GM12878 (cell line): ENCODE measurements around the gene ALPK1. TPM values are rescaled to one million over a fixed set of nuclear protein-coding genes. Genes with fewer than 3 reads are reported as not detected.
A peak's percentile ranks its signal among the peaks of the same experiment; 100 is the strongest.

ENCODE experiments used
- ASH2L ChIP-seq: fragments of 300-600, 200-600 bp; sonication (generic); IDR thresholded peaks from 2 replicates; pipeline ENCODE4 v1.6.1; 2017; ENCODE audit warnings: low read depth, mild to moderate bottlenecking, borderline replicate concordance
- CBFB ChIP-seq: IDR thresholded peaks from 2 replicates; pipeline ENCODE4 v1.6.1; 2016; ENCODE audit warnings: antibody characterized with exemption, low read depth
- HDAC2 ChIP-seq: fragments of 200-600 bp; sonication (generic); IDR thresholded peaks from 2 replicates; pipeline ENCODE4 v1.6.1; 2017
- IKZF1 ChIP-seq: fragments of 450-650 bp; conservative IDR thresholded peaks from 2 replicates; pipeline ENCODE4 v1.6.1; 2017; ENCODE audit warnings: antibody characterized with exemption, mild to moderate bottlenecking
- SIN3A ChIP-seq: IDR thresholded peaks from 2 replicates; pipeline ENCODE4 v1.6.1; 2012; ENCODE audit warnings: low read depth, low read length, improper control_type of control experiment
- SMAD5 ChIP-seq: IDR thresholded peaks from 2 replicates; pipeline ENCODE4 v1.6.1; 2016; ENCODE audit warnings: antibody characterized with exemption, low read depth
- TAF1 ChIP-seq: IDR thresholded peaks from 2 replicates; pipeline ENCODE4 v1.6.1; 2011; ENCODE audit warnings: mild to moderate bottlenecking, low read depth, low read length, borderline replicate concordance
- TCF7 ChIP-seq: IDR thresholded peaks from 2 replicates; pipeline ENCODE4 v1.6.1; 2014; ENCODE audit warnings: antibody characterized with exemption, borderline replicate concordance
- ZNF274 ChIP-seq: IDR thresholded peaks from one replicate; pipeline ENCODE4 v1.8.0; 2011; ENCODE audit not compliant: insufficient read length, insufficient read depth
- polyA plus RNA-seq, 11 experiments: library from polyadenylated mRNA; depleted of rRNA in 4 of 11; unstranded in 6 of 11; stranded (reverse) in 5 of 11; fragments of >200 nt; fragmentation: Nextera tagmentation in 4 of 11; fragmentation: Illumina TruSeq in 1 of 11; extraction: Ambion mirVana in 4 of 11; extraction: Trizol in 1 of 11; gene quantifications; 1 replicate in 1 of 11; 2 replicates in 10 of 11; pipeline versions ENCODE4 v1.2.1 to v1.2.3, GENCODE V29; 2011 to 2016; ENCODE audit warnings: inconsistent platforms in 2 of 11, missing spikeins in 2 of 11, low read depth in 1 of 11
- total RNA-seq, 4 experiments: library from RNA; depleted of rRNA in 3 of 4; stranded (reverse); fragments of >200 nt in 3 of 4; fragmentation: Illumina TruSeq in 1 of 4; extraction: Trizol in 1 of 4; gene quantifications; 2 replicates each; pipeline versions ENCODE4 v1.2.1 to v1.2.3, GENCODE V29; 2013 to 2021
- TF ChIP-seq, protein P1 (sequence below): IDR thresholded peaks from 2 replicates; pipeline ENCODE4 v1.6.1; 2012; ENCODE audit warnings: improper control_type of control experiment, low read depth, low read length; ENCODE audit not compliant: insufficient replicate concordance
- TF ChIP-seq, protein P2 (sequence below): IDR thresholded peaks from 2 replicates; pipeline ENCODE4 v1.6.1; 2012; ENCODE audit warnings: mild to moderate bottlenecking, low read depth, low read length
- TF ChIP-seq, protein P3 (sequence below): fragments of 450-650 bp; IDR thresholded peaks from 2 replicates; pipeline ENCODE4 v1.6.1; 2016; ENCODE audit warnings: mild to moderate bottlenecking
- TF ChIP-seq, protein P4 (sequence below): fragments of 450-650 bp; IDR thresholded peaks from 2 replicates; pipeline ENCODE4 v1.6.1; 2018; ENCODE audit warnings: borderline replicate concordance, mild to moderate bottlenecking; ENCODE audit not compliant: partially characterized antibody

The ALPK1 gene
- total and polyA plus RNA-seq, 10 of the 15 experiments (the other 5 are each of a cell fraction or from before 2014, with no cell fraction given), result 8.5 to 32.3 (median 22.6) TPM

DNA sequence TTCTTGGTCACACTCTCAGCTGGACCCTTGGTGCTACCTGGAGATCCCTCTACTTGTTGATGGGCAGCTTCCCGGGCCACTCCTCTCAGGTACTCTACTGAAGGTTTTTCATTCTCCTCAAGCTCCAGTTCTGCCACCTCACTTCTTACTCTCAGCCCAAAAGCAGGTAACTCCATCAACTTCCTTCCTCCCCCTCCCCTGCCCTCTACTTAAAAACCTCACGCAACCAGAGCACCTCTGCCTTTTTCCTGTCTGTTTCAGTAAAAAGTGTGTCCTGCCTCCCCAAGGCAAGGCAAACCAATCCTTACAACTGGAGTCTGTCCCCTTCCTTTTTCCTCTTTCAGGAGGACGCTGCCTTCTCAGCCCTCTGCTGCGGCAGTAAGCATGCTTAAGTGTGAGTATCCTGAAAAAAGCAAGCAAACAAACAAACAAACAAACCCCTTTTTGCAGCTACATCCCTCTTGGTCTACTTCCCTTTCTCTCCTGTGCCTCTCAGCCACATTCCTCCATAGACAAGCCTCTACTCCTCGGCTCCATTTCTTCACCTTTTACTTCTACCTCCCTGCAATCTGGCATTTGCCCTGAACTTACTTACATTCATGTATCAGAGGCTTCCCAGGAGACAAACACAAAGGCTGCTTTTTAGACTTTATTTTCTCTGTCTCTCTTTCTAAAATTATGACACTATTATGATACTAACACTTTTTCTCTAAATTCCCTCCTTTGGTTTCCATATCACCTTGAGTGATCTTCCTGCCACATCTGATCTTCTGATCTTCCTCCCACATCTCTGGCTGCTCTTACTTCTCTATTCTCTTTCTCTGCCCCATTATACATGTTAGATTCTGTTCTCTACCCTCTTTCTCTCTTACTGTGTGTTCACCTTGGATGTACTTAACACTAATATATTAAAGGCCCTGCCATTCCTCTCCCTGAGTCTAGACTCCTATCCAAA is 5.4 kb downstream of the ALPK1 start (continued):
- TF ChIP-seq SMAD5, result no peak
- TF ChIP-seq IKZF1, result peak; percentile 55
- TF ChIP-seq SIN3A, result no peak
- TF ChIP-seq HDAC2, result no peak
- TF ChIP-seq TAF1, result no peak
- no peak for TF ChIP-seq ZNF274
- TF ChIP-seq, protein P1, sequence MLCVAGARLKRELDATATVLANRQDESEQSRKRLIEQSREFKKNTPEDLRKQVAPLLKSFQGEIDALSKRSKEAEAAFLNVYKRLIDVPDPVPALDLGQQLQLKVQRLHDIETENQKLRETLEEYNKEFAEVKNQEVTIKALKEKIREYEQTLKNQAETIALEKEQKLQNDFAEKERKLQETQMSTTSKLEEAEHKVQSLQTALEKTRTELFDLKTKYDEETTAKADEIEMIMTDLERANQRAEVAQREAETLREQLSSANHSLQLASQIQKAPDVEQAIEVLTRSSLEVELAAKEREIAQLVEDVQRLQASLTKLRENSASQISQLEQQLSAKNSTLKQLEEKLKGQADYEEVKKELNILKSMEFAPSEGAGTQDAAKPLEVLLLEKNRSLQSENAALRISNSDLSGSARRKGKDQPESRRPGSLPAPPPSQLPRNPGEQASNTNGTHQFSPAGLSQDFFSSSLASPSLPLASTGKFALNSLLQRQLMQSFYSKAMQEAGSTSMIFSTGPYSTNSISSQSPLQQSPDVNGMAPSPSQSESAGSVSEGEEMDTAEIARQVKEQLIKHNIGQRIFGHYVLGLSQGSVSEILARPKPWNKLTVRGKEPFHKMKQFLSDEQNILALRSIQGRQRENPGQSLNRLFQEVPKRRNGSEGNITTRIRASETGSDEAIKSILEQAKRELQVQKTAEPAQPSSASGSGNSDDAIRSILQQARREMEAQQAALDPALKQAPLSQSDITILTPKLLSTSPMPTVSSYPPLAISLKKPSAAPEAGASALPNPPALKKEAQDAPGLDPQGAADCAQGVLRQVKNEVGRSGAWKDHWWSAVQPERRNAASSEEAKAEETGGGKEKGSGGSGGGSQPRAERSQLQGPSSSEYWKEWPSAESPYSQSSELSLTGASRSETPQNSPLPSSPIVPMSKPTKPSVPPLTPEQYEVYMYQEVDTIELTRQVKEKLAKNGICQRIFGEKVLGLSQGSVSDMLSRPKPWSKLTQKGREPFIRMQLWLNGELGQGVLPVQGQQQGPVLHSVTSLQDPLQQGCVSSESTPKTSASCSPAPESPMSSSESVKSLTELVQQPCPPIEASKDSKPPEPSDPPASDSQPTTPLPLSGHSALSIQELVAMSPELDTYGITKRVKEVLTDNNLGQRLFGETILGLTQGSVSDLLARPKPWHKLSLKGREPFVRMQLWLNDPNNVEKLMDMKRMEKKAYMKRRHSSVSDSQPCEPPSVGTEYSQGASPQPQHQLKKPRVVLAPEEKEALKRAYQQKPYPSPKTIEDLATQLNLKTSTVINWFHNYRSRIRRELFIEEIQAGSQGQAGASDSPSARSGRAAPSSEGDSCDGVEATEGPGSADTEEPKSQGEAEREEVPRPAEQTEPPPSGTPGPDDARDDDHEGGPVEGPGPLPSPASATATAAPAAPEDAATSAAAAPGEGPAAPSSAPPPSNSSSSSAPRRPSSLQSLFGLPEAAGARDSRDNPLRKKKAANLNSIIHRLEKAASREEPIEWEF, result no peak
- TF ChIP-seq ASH2L, result no peak
- TF ChIP-seq, protein P2, sequence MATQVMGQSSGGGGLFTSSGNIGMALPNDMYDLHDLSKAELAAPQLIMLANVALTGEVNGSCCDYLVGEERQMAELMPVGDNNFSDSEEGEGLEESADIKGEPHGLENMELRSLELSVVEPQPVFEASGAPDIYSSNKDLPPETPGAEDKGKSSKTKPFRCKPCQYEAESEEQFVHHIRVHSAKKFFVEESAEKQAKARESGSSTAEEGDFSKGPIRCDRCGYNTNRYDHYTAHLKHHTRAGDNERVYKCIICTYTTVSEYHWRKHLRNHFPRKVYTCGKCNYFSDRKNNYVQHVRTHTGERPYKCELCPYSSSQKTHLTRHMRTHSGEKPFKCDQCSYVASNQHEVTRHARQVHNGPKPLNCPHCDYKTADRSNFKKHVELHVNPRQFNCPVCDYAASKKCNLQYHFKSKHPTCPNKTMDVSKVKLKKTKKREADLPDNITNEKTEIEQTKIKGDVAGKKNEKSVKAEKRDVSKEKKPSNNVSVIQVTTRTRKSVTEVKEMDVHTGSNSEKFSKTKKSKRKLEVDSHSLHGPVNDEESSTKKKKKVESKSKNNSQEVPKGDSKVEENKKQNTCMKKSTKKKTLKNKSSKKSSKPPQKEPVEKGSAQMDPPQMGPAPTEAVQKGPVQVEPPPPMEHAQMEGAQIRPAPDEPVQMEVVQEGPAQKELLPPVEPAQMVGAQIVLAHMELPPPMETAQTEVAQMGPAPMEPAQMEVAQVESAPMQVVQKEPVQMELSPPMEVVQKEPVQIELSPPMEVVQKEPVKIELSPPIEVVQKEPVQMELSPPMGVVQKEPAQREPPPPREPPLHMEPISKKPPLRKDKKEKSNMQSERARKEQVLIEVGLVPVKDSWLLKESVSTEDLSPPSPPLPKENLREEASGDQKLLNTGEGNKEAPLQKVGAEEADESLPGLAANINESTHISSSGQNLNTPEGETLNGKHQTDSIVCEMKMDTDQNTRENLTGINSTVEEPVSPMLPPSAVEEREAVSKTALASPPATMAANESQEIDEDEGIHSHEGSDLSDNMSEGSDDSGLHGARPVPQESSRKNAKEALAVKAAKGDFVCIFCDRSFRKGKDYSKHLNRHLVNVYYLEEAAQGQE, result no peak
- TF ChIP-seq, protein P3, sequence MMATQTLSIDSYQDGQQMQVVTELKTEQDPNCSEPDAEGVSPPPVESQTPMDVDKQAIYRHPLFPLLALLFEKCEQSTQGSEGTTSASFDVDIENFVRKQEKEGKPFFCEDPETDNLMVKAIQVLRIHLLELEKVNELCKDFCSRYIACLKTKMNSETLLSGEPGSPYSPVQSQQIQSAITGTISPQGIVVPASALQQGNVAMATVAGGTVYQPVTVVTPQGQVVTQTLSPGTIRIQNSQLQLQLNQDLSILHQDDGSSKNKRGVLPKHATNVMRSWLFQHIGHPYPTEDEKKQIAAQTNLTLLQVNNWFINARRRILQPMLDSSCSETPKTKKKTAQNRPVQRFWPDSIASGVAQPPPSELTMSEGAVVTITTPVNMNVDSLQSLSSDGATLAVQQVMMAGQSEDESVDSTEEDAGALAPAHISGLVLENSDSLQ, result no peak
- no peak for TF ChIP-seq TCF7
- no peak for TF ChIP-seq CBFB
- TF ChIP-seq, protein P4, sequence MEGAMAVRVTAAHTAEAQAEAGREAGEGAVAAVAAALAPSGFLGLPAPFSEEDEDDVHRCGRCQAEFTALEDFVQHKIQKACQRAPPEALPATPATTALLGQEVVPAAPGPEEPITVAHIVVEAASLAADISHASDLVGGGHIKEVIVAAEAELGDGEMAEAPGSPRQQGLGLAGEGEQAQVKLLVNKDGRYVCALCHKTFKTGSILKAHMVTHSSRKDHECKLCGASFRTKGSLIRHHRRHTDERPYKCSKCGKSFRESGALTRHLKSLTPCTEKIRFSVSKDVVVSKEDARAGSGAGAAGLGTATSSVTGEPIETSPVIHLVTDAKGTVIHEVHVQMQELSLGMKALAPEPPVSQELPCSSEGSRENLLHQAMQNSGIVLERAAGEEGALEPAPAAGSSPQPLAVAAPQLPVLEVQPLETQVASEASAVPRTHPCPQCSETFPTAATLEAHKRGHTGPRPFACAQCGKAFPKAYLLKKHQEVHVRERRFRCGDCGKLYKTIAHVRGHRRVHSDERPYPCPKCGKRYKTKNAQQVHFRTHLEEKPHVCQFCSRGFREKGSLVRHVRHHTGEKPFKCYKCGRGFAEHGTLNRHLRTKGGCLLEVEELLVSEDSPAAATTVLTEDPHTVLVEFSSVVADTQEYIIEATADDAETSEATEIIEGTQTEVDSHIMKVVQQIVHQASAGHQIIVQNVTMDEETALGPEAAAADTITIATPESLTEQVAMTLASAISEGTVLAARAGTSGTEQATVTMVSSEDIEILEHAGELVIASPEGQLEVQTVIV, result no peak
